Thyroid gland (tissue), 4 donors: ENCODE measurements around the gene CTIF.

ENCODE experiments used
- CTCF ChIP-seq, 6 experiments: fragments of 200-600 bp in 3 of 6; fragments of 450-650 bp in 3 of 6; sonication (generic) in 3 of 6; IDR thresholded peaks; one replicate each; pipeline ENCODE4 v1.5.1; 2016 to 2019; ENCODE audit warnings: antibody characterized with exemption in 6 of 6, mild to moderate bottlenecking in 2 of 6, inconsistent platforms in 1 of 6, moderate library complexity in 1 of 6
- POLR2A ChIP-seq, 2 donors: fragments of 450-650 bp; IDR thresholded peaks; one replicate each; pipeline ENCODE4 v1.6.1; 2017; ENCODE audit warnings: antibody characterized with exemption in 2 of 2, mild to moderate bottlenecking in 2 of 2, moderate library complexity in 1 of 2

DNA sequence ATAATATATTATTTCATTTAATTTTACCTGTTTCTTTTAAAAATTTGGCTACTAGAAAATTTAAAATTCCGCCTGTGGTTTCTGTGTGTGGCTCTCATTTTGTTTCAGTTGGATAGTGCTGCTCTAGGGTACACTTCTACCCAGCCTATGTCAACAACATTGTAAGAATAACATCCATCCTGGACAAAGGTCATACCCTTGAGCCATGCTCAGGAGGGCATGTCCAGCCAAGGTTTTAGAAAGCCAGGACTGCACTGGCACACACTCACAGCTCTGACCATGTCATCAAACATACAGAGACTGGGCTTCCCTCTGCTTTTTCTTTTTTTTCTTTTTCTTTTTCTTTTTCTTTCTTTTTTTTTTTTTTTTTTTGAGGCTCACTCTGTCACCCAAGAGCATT, 96.1 kb downstream of the CTIF start:
- TF ChIP-seq CTCF (IDR thresholded peaks at IDR 0.05), result no peak
- no peak for TF ChIP-seq POLR2A (IDR thresholded peaks at IDR 0.05)
